ENCODE results near the gene POPDC2. TPM values are rescaled to one million over a fixed set of nuclear protein-coding genes. Genes with fewer than 3 reads are reported as not detected.

The POPDC2 gene
- 1 to 10 TPM; 7.3 to 7.4 TPM for total RNA-seq
- polyA plus RNA-seq: 1 to 10 TPM; 2.0 to 2.6 TPM

- Histone ChIP-seq H3K4me3 (ENCODE audit: low read length in 2 of 2) (no peak within 1 kb of the TSS), H3K4me1 (ENCODE audit: insufficient read depth, low read length) (no peaks in the 10 kb centered on the region), H3K9me3 (ENCODE audit: control insufficient read depth in 1 of 2, low read length in 2 of 2) (no peaks in the 10 kb centered on the region), H3K27me3 (ENCODE audit: insufficient read depth, low read length) (no peaks in the 10 kb centered on the region), H3K36me3 (ENCODE audit: insufficient read depth, low read length) (no peaks in the 10 kb centered on the region), H3K27ac (ENCODE audit: low read depth, low read length) (no peak within 1 kb of the TSS)
- intact Hi-C loops (cut with micrococcal nuclease): no loop called here
- Mint-ChIP-seq H3K27me3 (no peaks in the 10 kb centered on the region), H3K9me3 (no peaks in the 10 kb centered on the region), H3K4me1 (peaks cover 0 to 2% (median under 1%) of the 10 kb centered on the region in 4 donors), H3K36me3 (peaks cover 15 to 24% of the 10 kb centered on the region in 2 donors), H3K4me3 (no peak within 1 kb of the TSS), H3K27ac (peak within 1 kb of the TSS in 2 of 7 donors; percentile 8 to 45)
- no peak for DNase-seq
- POLR2A ChIA-PET (ENCODE audit: partially characterized antibody): no interaction called here
- CTCF ChIA-PET (ENCODE audit: partially characterized antibody): interaction anchor here (1.2 kb wide), 1 partner anchor 12 kb away, joined by 3 read pairs; no protein-coding TSS in a partner anchor
These were observed at the start of gene POPDC2 for GRCh38 chr3:119660474-119661440. Gene POPDC2 (minus strand): TSS chr3:119660589. CDS start chr3:119660423, 166 bp downstream.

- Mint-ChIP-seq H3K27ac (peak overlapping the region in 6 of 7 donors; percentile 20 to 85 (median 49)), H3K4me3 (peak overlapping the region; percentile 80 to 89 (median 82)), H3K27me3 (no peaks in the 10 kb centered on the region), H3K36me3 (no peaks in the 10 kb centered on the region), H3K9me3 (no peaks in the 10 kb centered on the region), H3K4me1 (peaks cover 15 to 46% (median 25%) of the 10 kb centered on the region in 4 donors)
- ChIA-PET CTCF (ENCODE audit: partially characterized antibody) (interaction anchor here (1.1 kb wide), 1 partner anchor 14 kb away, joined by 4 read pairs; no protein-coding TSS in a partner anchor), POLR2A (ENCODE audit: partially characterized antibody) (no interaction called here)
- Histone ChIP-seq H3K4me3 (ENCODE audit: low read length in 2 of 2) (no peak overlapping the region), H3K9me3 (ENCODE audit: control insufficient read depth in 1 of 2, low read length in 2 of 2) (no peaks in the 10 kb centered on the region), H3K27me3 (ENCODE audit: insufficient read depth, low read length) (no peaks in the 10 kb centered on the region), H3K27ac (ENCODE audit: low read depth, low read length) (no peak overlapping the region), H3K36me3 (ENCODE audit: insufficient read depth, low read length) (no peaks in the 10 kb centered on the region), H3K4me1 (ENCODE audit: insufficient read depth, low read length) (peaks cover 25% of the 10 kb centered on the region)
- intact Hi-C loops (cut with micrococcal nuclease): no loop called here
- no peak for DNase-seq
These were observed 43.6 kb upstream of the POPDC2 start for GRCh38 chr3:119703820-119704531.

DNA sequence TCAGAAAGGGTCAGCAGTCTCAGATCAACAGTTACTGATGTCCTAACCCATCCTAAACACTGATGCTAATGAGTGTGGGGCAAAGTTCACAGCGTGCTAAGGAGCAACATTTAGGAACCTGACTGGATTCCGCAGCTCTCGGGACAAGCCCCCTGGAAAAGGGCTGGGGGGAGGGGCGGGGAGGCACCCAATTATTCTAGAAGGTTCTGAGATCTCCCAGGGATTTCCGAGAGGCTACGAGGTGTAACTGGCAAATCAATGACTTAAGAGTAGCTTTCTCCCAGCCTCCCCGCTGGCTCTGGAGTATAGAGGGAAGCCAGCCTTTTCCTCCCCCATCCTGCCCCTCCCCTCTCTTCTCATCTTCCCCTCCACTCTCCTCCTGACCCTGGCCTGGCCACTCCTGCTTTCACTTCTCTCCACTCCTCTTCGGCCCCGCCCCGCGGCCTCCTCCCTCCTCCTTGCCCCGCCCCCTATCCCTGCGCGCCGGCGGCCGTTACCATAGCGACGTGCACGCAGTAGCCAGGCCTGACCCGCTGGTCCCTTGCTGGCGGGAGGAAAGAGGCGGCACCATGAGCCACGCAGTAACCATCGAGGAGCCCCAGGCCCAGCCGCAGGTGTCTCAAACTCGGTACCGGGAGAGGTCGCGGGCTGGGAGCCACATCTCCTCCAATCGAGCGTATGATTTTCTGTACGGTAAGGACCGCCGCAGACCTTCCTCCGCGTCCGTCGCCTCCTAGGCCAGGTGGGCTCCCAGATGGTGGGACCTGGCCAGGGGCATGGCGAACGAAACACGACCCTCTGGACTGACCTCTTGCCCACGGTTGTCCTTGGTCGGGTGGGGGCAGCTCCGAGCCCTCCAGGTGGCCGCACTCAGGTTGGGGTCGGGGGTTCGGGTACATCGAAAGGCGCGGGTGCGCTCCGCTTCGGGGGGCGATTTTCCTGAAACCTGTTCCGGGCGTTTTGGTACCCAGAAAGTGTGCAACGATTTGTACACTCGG, 42.4 kb upstream of the POPDC2 start, which contains the start of gene CFAP91:
Gene CFAP91 (plus strand): TSS at position 493 of the 998 bp plus-strand sequence. CDS start 77 bp downstream, at position 570.
- POLR2A ChIA-PET (ENCODE audit: partially characterized antibody): no interaction called here
- H3K36me3 Mint-ChIP-seq: no peaks in the 10 kb centered on the region
- H3K27ac Mint-ChIP-seq: peak within 1 kb of the TSS; percentile 42 to 85 (median 73)

GRCh38 chr3:119700920-119701734, 40.7 kb upstream of the POPDC2 start:
- intact Hi-C loops (cut with micrococcal nuclease): no loop called here
- Mint-ChIP-seq H3K4me3 (peak overlapping the region in 6 of 8 donors; percentile 27 to 67 (median 53)), H3K9me3 (no peaks in the 10 kb centered on the region), H3K27ac (peak overlapping the region; percentile 73 to 94 (median 84)), H3K27me3 (no peaks in the 10 kb centered on the region), H3K36me3 (no peaks in the 10 kb centered on the region), H3K4me1 (peaks cover 15 to 46% (median 25%) of the 10 kb centered on the region in 4 donors)
- no peaks in the 10 kb centered on the region for H3K9me3 ChIP-seq (ENCODE audit: control insufficient read depth in 1 of 2, low read length in 2 of 2)
- H3K36me3 ChIP-seq (ENCODE audit: insufficient read depth, low read length): no peaks in the 10 kb centered on the region
- no peak overlapping the region for H3K4me3 ChIP-seq (ENCODE audit: low read length in 2 of 2)
- no peaks in the 10 kb centered on the region for H3K27me3 ChIP-seq (ENCODE audit: insufficient read depth, low read length)
- POLR2A ChIA-PET (ENCODE audit: partially characterized antibody): no interaction called here
- H3K27ac ChIP-seq (ENCODE audit: low read depth, low read length): peak overlapping the region; percentile 12
- DNase-seq: no peak
- H3K4me1 ChIP-seq (ENCODE audit: insufficient read depth, low read length): peaks cover 25% of the 10 kb centered on the region
- CTCF ChIA-PET (ENCODE audit: partially characterized antibody): interaction anchor here (1.8 kb wide), 1 partner anchor 20 kb away, joined by 4 read pairs; no protein-coding TSS in a partner anchor

More for the DNA sequence above, 42.4 kb upstream of the POPDC2 start, which contains the start of gene CFAP91:
- H3K27me3 ChIP-seq (ENCODE audit: insufficient read depth, low read length): no peaks in the 10 kb centered on the region
- H3K4me3 ChIP-seq (ENCODE audit: low read length in 2 of 2): peak within 1 kb of the TSS; percentile 14 to 53
- Mint-ChIP-seq H3K27me3 (no peaks in the 10 kb centered on the region), H3K4me3 (peak within 1 kb of the TSS; percentile 80 to 89 (median 82)), H3K4me1 (peaks cover 15 to 46% (median 25%) of the 10 kb centered on the region in 4 donors), H3K9me3 (no peaks in the 10 kb centered on the region)
- H3K9me3 ChIP-seq (ENCODE audit: control insufficient read depth in 1 of 2, low read length in 2 of 2): no peaks in the 10 kb centered on the region
- peaks cover 25% of the 10 kb centered on the region for H3K4me1 ChIP-seq (ENCODE audit: insufficient read depth, low read length)
- DNase-seq: peak; percentile 70 to 85 (median 77)
- H3K36me3 ChIP-seq (ENCODE audit: insufficient read depth, low read length): no peaks in the 10 kb centered on the region
- intact Hi-C loops (cut with micrococcal nuclease): loop anchor here (1.0 kb wide), 1 partner anchor 26 kb away; the partner anchor contains the start of gene COX17
- peak within 1 kb of the TSS; percentile 24 for H3K27ac ChIP-seq (ENCODE audit: low read depth, low read length)
- CTCF ChIA-PET (ENCODE audit: partially characterized antibody): no interaction called here

DNA sequence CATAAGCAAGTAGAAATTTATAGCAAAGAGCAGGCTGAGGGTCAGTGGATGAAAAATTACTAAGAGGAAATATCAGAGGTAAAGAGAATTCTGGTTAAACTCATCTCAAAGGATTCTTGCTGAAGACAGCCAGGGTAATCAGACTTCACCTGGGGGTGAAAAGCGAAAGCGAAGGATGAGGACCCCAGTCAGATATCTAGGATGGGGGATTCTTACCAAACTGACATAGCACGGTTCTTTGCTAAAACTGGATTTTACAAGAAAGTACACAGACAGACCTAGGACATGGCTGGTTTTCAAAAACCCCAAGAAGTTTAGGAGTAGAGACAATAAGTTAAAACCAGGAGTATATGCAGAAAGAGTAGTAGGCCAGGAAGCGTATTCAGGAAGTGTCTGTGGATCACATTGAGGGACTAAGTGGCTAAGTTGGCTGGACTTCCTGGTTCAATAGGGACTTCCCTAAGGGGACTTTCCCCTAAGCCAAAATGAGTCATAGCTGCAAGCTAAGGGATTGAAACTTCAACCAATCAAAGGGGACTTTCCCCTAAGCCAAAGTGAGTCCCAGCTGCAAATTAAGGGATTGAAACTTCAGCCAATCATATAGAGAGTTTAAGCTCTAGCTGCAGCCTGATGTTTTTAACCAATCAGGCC, 40.0 kb upstream of the POPDC2 start:
- ChIA-PET POLR2A (ENCODE audit: partially characterized antibody) (no interaction called here), CTCF (ENCODE audit: partially characterized antibody) (interaction anchor here (1.8 kb wide), 1 partner anchor 20 kb away, joined by 4 read pairs; no protein-coding TSS in a partner anchor)
- Mint-ChIP-seq H3K4me3 (peak overlapping the region in 7 of 8 donors; percentile 17 to 67 (median 39)), H3K4me1 (peaks cover 15 to 46% (median 25%) of the 10 kb centered on the region in 4 donors), H3K36me3 (no peaks in the 10 kb centered on the region), H3K27ac (peak overlapping the region; percentile 73 to 94 (median 84)), H3K9me3 (no peaks in the 10 kb centered on the region), H3K27me3 (no peaks in the 10 kb centered on the region)
- no peaks in the 10 kb centered on the region for H3K36me3 ChIP-seq (ENCODE audit: insufficient read depth, low read length)
- peak overlapping the region; percentile 12 for H3K27ac ChIP-seq (ENCODE audit: low read depth, low read length)
- H3K9me3 ChIP-seq (ENCODE audit: control insufficient read depth in 1 of 2, low read length in 2 of 2): no peaks in the 10 kb centered on the region
- intact Hi-C loops (cut with micrococcal nuclease): no loop called here
- peak; percentile 16 to 75 (median 41) for DNase-seq
- peaks cover 25% of the 10 kb centered on the region for H3K4me1 ChIP-seq (ENCODE audit: insufficient read depth, low read length)
- no peaks in the 10 kb centered on the region for H3K27me3 ChIP-seq (ENCODE audit: insufficient read depth, low read length)
- no peak overlapping the region for H3K4me3 ChIP-seq (ENCODE audit: low read length in 2 of 2)
